ENCODE data around the gene EIPR1. TPM values are rescaled to one million over a fixed set of nuclear protein-coding genes. Genes with fewer than 3 reads are reported as not detected.

EIPR1 gene
- total RNA-seq, 4 donors from 2014 or later = 24.9 to 46.2 (median 36.3) TPM

DNA sequence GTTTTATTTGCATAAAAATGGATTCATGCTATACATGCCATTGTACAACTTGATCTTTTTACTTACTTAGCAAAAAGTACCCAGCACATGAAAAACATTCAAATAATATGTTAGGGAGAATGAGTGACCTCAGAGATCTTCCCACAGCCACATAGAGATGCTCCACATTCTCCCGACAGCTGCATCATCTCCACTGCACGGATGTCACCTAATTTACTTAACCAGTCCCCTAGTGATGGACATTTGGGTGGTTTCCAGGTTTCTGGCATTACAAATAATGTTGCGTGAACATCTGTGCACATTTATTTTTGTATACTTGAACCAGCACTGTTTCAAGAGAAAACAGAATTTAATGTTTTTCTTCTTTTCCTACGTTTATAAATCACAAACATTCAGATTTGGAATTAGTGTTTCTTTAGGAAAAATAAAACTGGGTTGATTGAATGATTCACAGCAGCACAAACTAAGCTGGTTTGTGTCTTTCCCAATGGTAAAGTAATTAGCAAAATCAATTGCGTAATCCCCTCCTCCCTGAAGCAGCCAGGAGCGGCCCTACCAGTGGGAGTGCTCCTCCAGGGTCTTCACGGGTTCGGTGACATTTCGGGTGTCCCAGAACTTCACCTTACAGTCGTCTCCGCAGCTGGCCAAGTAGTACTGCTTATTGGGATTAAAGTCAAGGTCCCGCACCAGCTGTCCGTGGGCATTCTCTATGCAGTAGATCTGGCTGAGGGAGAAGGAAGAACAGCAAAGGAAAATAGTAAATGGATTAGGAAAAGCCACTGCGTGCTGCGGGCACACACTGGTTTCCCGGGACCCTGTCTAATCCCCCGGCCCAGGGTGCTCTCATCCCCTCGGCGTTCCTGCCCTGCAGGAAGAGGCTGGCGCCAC, 183.9 kb downstream of the EIPR1 start:
- 83 to 87% methylated on average over 20 of the region's 20 CpGs for WGBS, 2 donors
- DNase-seq (ENCODE audit: low spot score in 2 of 2) = no peak
- Histone ChIP-seq H3K4me3 (no peak overlapping the region), H3K36me3 (peaks cover 3 to 79% (median 4%) of the 10 kb centered on the region in 3 donors), H3K4me1 (no peaks in the 10 kb centered on the region), H3K9me3 (no peaks in the 10 kb centered on the region), H3K27me3 (no peaks in the 10 kb centered on the region), H3K27ac (no peak overlapping the region)
- TF ChIP-seq, protein P1, sequence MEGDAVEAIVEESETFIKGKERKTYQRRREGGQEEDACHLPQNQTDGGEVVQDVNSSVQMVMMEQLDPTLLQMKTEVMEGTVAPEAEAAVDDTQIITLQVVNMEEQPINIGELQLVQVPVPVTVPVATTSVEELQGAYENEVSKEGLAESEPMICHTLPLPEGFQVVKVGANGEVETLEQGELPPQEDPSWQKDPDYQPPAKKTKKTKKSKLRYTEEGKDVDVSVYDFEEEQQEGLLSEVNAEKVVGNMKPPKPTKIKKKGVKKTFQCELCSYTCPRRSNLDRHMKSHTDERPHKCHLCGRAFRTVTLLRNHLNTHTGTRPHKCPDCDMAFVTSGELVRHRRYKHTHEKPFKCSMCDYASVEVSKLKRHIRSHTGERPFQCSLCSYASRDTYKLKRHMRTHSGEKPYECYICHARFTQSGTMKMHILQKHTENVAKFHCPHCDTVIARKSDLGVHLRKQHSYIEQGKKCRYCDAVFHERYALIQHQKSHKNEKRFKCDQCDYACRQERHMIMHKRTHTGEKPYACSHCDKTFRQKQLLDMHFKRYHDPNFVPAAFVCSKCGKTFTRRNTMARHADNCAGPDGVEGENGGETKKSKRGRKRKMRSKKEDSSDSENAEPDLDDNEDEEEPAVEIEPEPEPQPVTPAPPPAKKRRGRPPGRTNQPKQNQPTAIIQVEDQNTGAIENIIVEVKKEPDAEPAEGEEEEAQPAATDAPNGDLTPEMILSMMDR (IDR thresholded peaks at IDR 0.05) = no peak
- TF ChIP-seq POLR2A (IDR thresholded peaks at IDR 0.05) (no peak), EP300 (IDR thresholded peaks at IDR 0.05) (no peak)

DNA sequence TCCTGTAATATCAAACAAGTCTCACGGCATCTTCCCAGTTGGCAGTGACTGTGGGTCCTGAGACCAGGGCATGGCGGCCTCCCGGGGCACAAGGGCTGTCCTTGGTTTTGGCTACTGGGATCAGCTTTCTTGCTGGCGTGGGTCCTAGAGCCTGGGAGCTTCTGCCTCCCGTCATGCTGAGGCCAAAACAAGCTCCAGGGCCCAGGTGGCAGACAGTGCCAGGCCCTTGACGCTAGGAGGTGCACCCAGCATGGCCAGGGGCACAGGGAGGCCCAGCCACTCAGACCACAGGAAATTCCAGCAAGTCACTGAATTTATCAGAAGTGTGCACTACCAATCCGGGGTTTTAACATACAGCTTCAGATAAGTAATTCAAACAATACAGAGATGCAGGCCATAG, 184.7 kb downstream of the EIPR1 start:
- no peaks in the 10 kb centered on the region for H3K27me3 ChIP-seq
- no peaks in the 10 kb centered on the region for H3K9me3 ChIP-seq
- H3K4me1 ChIP-seq = no peaks in the 10 kb centered on the region
- H3K27ac ChIP-seq = no peak overlapping the region
- no peak for TF ChIP-seq EP300 (IDR thresholded peaks at IDR 0.05)
- TF ChIP-seq, protein P1 (IDR thresholded peaks at IDR 0.05) = no peak
- 94 to 95% methylated on average over 7 of the region's 7 CpGs for whole genome bisulfite sequencing, 2 donors
- no peak overlapping the region for H3K4me3 ChIP-seq
- H3K36me3 ChIP-seq = peaks cover 3 to 85% (median 4%) of the 10 kb centered on the region in 3 donors
- DNase-seq (ENCODE audit: low spot score in 2 of 2) = no peak

DNA sequence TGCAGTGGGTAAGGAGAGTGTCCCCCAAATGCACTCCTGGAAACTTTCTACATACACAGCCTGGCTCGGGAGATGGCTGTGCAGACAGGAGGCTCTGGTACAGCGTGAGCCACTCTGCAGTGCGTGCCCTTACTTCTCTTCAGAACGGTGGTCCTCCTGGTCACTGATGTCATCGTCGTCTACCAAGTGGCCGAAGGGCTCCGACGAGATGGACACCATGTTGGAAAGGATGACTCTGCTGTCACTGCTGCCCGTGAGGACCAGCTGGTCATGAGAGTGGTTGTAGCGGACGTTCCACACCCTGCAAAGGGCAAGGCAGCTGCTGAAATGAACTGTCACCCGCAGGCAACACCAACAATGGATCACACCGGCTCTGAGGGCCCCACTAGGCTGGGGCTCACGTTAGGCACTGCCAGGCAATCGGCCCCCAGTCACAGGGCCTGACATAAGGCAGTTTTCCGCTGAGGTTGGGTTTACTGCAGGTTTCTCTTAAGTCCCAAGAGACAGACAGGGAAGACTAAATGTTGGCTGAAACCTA, 185.3 kb downstream of the EIPR1 start:
- H3K4me1 ChIP-seq = no peaks in the 10 kb centered on the region
- H3K4me3 ChIP-seq = no peak overlapping the region
- H3K27me3 ChIP-seq = no peaks in the 10 kb centered on the region
- no peak overlapping the region for H3K27ac ChIP-seq
- H3K36me3 ChIP-seq = peaks cover 3 to 85% (median 4%) of the 10 kb centered on the region in 3 donors
- no peaks in the 10 kb centered on the region for H3K9me3 ChIP-seq
- no peak for DNase-seq (ENCODE audit: low spot score in 2 of 2)
- TF ChIP-seq POLR2A (IDR thresholded peaks at IDR 0.05) = no peak
- no peak for TF ChIP-seq EP300 (IDR thresholded peaks at IDR 0.05)
- TF ChIP-seq, protein P1 (IDR thresholded peaks at IDR 0.05) = no peak
- WGBS, 2 donors = 96% methylated on average over 17 of the region's 17 CpGs

DNA sequence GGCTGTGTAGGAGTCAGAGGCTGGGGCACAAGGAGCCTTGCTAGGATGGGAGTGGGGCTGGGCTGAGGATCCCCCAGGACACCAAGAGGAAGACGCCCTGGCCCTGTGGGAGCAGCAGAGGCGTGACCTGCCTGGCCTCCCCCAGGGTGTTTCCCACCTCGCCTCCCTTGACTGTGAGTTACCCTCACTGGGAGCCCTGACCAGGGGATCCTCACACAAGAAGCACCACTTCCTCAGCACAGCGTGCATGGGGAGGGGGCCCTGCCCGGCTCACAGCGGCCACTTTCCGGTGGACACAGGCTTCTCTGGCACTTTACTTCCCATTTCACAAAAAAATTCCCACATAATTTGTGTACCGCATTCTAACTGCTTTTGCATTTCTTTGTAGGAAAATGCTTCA, 187.7 kb downstream of the EIPR1 start:
- no peak overlapping the region for H3K4me3 ChIP-seq
- no peaks in the 10 kb centered on the region for H3K4me1 ChIP-seq
- TF ChIP-seq, protein P1 (IDR thresholded peaks at IDR 0.05) = no peak
- no peak for TF ChIP-seq EP300 (IDR thresholded peaks at IDR 0.05)
- DNase-seq (ENCODE audit: low spot score in 2 of 2) = no peak
- 93 to 98% methylated on average over 6 to 7 of the region's 8 CpGs for WGBS, 2 donors
- no peak overlapping the region for H3K27ac ChIP-seq
- H3K9me3 ChIP-seq = no peaks in the 10 kb centered on the region
- peaks cover 3 to 87% (median 4%) of the 10 kb centered on the region in 3 donors for H3K36me3 ChIP-seq
- no peaks in the 10 kb centered on the region for H3K27me3 ChIP-seq

DNA sequence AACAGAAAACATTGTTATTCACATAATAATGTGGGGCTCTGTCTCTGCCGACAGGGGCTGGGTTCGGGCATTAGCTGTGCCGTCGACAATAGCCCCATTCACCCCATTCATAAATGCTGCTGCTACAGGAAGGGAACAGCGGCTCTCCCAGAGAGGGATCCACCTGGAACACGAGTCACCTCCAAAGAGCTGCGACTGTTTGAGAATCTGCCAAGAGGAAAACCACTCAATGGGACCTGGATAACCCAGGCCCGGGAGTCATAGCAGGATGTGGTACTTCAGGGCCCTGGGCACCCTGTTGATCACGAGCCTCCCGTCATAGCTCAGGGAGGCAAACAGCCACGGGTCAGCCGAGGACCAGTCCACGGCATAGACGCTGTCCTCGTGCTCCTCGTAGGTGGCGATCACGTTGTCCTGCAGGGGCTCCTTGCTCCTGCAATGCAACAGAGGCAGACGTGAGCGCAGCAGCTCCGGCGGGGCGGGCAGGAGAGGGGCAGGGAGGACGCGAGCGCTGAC, 188.5 kb downstream of the EIPR1 start:
- Histone ChIP-seq H3K9me3 (no peaks in the 10 kb centered on the region), H3K4me3 (no peak overlapping the region), H3K36me3 (peaks cover 3 to 84% (median 4%) of the 10 kb centered on the region in 3 donors), H3K27me3 (no peaks in the 10 kb centered on the region), H3K27ac (no peak overlapping the region), H3K4me1 (no peaks in the 10 kb centered on the region)
- 65 to 73% methylated on average over 24 of the region's 26 CpGs for WGBS, 2 donors
- TF ChIP-seq, protein P1 (IDR thresholded peaks at IDR 0.05) = no peak
- TF ChIP-seq EP300 (IDR thresholded peaks at IDR 0.05) (no peak), POLR2A (IDR thresholded peaks at IDR 0.05) (no peak)
- no peak for DNase-seq (ENCODE audit: low spot score in 2 of 2)
